Inflammatory macrophage treated with lipopolysaccharide for 1 hour (primary cell): ENCODE results near the gene NEURL1.
A peak's percentile ranks its signal among the peaks of the same experiment; 100 is the strongest.

ENCODE experiments used
- DNase-seq, 2 donors: peaks; one replicate each; pipeline ENCODE4 v3.0.0-alpha.2; 2020 to 2022

Gene NEURL1

DNA sequence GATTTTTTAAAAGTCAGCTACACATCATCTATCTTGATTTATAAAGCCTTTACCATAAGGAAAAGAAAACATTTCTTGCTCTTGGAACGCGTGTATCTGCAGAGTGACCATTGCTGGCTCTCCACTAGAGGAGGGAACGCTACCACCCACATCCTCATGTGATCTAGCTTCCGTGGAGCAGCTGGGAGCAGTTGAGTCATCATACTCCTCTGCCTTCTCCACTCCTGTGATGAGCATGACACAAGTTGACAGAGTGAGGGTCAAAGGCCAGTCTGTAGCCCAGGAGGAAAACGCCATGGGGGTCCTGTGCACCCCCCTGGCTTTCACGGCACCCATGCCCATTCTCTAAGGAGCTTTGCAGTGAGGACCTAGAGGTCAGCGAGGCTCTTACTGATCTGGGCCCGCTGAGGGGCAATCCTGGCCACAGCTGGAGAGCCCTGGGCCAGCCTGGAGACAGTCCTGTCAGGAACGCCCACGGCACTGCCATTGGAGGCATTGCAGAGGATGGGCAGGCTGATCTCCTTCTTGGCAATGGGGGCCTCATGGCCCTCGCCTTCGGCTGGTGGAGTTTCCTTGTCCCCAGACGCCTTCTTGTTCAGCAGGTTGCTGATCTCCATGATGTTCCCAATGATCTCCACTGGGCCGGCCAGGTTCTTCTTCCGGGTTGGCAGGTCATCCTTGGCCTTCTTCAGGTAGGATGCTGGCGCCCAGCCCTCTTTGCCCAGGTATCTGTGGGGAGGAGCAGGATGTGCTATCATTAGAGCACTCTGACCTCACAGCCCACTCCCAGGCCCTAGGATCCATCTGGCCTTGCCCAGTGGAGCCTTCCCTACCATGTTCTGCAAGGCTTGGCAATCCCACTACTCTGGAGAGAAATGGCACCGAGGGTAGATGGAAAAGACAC is 119.2 kb downstream of the NEURL1 start:
- DNase-seq, result peak; percentile 84 to 93

DNA sequence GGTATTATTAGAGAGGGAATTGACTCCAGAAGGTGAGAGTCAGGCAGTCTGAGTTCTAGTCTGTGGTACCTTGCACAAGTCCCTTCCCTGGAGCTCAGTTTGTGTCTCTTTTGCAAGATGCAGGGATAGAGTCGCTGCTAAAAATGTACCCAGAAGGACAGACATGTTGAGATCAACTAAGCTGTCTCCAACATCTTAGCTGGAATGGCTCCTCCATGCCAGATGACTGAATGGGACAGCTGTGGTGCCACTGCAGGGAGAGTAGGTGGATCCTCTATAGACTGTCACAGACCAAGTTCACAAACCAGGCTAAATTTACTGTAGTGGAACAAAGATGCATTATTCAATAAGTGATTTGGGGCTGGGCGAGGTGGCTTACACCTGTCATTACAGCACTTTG is 120.1 kb downstream of the NEURL1 start:
- no peak for DNase-seq

DNA sequence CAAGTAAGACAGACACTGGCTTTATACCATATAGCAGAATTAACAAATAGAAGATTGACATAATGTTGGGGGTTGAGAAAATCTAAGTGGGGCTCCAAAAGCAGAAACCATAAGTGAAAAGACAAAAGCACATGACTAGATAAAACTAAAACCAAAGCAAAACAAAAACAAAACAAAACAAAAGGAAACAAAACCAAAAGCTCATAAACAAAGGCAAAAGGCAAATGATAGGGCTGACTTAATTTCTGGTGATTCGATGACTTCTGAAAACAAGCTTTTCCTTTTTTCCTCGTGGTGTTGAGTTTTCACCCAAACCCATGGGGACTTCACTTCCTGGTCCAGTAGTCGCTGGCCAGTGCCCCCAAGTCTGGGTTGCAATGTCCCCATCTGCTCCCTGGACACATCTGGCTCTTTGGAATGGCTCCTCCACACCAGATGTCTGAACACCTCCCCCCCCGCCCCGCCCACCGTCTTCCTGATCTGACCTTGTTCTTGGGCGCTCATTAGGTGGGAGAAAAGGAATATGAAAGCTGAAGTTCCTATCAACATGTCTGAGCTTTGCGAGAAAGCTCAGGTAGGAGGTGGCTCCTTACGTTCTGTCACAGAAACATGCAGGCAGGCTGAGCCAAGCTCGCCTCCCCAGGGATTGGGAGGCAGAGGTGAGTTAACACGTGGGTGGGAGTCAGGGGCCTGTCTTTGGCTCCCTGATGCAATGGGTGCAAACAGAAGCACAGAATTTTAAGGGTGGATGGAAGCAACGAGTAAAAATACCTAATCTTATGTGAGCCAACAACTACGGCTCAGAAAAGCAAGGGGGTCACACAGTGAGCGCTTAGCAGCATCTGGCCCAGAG is 121.0 kb downstream of the NEURL1 start:
- DNase-seq, result peak in 1 of 2 donors; percentile 45

DNA sequence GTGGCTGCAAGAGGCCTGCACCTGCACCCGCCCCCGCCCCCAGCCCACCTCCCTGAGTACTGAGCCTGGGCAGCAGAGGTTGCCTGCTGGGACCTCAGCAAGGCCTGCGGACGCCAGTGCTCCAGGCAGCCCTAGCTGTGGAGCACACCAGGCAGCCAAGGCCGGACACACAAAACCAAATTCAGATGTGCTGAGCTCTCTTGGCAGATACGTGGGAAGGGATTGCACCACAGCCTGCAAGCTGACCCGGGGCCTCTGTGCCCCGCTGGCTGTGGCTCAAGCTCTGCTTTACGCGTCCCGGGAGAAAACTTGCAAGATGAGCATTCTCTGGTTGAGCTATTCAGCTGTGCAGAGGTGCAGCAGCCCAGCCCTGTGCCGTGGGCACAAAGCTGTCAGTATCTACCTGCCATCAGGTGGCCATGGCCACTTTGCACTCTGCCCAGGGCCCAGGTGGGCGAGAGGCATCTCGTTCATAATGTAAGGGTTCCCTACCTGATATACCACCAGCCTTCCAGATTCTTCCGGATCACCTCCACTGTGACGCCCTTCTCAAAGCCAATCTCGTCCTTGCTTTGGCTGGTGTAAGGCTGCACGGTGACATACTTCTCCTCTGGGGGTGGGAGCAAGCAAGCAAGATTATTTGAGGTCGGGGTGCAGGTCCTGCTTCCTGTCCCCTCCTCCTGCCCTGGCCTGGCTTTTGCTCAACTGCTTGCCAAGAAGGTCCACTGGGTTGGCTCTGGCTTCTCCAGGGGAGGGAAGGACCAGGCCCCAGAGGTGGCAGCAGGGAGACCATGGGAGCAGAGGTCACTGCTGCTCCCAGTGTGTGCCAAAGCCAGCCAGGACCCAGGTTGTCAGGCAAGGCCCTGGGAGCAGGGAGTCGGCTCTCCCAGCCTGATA is 123.4 kb downstream of the NEURL1 start:
- DNase-seq, result peak; percentile 12 to 53

DNA sequence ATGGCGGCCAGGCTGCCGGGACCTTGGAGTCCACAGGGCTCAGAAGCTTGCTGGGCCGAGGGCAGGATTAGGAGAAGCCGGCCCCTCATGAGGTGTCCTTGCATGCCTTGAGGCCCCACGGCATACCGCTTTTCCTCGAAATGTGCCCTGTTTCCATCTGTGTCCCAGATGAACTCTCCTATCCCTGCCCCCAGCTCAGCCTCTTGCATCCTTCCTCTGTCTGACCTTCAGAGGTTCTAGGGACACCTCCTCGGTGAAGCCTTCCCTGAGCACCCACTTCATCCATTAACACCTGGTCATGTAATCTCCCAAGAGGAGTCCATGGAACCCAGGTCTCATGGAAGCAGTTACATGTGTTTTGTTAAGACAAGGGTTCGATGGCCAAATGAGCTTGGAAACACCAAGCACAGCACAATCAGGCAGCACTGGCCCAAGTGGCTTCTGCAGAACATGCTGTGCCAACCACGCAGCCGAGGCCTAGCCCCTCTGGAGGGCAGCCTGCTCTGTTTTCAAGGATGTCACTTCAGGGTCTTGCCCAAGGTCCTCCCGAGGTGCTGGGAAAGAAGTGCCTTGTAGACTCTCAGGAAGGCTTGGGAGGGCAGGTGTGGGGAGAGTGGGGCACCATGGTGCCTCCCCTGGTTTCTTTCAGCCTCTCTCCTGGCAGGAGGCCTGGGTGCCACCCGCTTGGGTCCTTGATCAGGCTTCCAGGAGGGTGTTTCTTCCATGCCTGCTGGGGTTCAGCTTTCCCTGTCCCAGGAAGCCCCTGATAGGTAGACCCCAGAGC is 124.3 kb downstream of the NEURL1 start:
- no peak for DNase-seq

DNA sequence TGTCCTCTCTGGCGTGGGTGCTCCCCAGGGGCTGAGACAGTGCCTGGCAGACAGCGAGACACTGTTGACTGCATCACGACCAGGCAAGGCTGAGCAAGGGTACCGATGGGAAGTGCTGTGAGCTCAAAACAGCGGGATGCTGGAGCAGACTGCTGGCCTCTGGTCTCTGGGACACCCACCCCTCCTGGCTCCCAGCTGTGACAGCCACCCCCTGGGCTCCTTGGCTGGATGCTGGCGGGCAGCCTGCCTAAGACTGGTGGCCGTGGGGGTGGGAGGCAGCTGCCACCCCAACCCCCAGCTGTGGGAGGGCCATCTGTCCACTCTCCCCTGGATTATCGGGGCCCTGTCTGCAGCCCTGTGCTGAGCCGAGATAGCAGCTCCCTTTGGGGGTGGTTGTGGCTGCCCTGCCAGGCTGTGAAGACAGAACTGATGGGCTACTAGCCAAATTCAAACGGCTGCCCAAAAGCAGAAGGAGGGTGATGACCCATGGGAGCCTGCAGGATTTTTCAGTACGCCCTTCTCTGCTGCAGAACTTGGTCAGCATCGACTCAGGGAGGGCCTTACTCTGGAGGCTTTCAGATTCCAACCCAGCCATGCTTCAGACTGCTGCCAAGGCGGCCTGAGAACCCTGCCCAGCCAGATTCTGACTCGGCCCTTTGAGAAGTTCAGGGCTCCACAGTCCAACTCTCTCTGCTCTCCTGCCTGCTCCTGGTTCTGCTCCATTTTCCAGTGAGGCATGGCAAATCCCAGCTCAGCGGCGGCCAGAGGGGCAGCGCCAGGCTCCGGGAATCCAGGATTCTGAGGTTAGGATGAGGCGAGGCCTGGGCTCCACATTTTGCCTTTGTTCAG is 125.3 kb downstream of the NEURL1 start:
- DNase-seq, result peak in 1 of 2 donors; percentile 15

DNA sequence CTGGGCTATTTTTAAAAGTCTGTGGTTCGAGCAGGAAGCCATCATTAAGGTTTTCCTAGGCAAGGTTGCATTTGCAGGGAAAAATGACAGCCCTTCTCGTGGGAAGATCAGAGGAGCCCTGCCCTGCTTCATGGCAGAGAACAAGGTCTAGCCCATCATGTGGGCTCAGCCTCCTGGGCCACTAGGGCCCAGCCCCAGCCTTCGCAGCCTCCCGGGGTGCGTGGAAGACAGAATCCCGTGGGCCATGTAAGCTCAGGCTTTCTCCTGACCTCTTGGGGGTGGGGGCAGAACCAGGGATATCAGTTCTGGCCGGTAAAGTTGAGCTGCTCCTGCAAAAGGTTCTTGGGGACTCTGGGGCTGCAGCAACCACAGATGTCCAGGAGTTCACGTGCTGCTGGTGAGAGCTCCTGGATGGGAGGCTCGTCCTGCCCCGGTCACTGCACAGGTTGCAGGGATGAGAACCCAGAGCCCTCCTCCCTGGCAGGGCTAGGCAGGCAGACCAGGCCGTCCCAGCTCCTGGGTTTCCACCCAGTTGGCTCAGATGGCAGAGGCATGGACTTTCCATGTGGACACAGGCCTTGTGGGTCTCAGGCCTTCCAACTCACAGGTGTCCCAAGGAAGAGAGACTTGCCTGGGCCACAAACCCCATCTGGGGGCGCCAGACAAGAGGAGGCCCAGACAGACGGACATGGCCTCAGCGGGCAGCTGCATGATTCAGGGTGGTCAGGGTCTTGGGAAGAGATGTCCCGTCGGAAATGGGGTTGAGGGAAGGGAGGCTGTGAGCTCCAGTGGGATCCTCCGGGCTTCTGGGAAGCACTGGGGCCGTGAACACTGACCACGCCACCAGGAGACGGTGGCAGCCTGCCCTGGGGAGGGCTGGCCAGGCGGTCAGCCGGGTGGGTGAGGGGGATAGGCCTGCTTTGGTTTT is 126.2 kb downstream of the NEURL1 start:
- DNase-seq, result no peak

DNA sequence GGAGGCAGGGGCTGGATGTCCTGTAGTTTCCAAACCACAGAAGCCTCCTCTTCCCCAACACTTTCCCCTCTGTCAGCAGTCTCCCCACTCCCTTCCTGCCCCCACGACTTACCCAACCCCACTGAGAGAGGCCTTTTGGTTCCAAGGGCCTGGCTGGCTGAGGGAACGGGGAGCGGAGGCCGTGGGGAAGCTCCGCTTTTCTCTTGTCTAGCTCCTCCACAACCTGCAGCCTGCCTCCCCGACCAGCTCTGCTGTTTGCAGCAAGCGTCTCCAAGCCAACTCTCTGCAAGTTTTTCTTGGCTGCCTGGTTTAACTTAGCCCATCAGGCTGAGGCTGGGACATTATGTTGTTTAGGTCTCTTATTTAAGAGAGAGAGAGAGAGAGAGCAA is 126.8 kb downstream of the NEURL1 start:
- peak in 1 of 2 donors; percentile 22 for DNase-seq

DNA sequence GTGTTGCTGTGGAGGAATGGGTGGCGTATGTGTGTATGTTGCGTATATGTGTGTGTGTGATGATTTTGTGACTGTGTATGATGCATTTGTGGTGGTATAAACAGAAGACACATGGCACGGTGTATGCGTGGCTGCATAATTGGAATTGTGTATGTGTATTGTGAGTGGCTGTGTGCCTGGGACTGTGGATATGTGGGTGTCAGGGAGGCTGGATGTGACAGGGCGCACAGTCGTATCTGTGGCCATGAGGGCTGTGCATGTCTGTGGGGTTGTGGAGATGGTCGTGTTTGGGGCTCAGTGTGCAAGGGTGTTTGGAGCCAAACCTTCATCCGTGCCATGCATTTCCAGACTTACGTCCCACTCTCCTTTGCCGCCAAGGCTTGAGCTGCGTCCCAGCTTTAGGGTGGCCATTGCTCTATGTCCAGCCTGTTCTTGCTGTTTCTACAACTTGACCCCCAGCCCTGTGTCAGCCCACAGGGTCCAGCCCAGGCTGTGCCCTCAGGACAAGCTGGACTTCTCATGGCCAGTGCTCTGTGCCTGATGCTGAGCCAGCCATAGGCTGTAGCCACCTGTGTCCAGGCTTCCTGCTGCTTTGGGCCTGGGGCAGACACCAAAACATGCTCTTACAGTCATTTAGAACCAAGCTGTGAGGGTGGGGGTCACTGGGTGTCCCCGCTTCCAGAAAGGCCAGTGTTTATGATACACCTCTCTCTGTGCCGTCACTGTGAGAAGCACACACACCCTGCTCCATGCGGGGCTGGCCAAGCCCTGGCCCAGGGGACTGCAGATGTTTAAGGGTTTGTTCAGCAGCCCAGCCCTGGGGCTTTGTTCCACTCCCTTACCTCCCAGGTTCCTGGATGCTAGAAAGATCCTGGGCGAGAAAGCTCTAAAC is 127.6 kb downstream of the NEURL1 start:
- DNase-seq, result no peak

DNA sequence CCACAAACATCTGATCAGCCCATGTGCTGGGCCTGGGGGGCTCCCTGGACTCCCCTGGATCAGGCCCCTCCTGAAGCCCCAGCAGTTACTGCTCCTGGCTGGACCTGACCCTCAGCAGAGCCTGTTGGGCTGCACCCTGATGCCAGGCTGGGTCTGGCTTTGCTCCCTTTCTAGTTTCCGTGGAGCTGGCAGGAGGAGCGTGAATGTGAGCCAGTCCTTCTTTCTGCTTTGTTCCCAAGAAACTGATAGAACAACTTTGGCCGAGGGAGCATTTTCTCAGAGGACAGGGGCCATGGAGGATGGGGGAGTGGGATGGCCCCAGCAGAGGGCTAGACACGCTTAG is 128.2 kb downstream of the NEURL1 start:
- no peak for DNase-seq

DNA sequence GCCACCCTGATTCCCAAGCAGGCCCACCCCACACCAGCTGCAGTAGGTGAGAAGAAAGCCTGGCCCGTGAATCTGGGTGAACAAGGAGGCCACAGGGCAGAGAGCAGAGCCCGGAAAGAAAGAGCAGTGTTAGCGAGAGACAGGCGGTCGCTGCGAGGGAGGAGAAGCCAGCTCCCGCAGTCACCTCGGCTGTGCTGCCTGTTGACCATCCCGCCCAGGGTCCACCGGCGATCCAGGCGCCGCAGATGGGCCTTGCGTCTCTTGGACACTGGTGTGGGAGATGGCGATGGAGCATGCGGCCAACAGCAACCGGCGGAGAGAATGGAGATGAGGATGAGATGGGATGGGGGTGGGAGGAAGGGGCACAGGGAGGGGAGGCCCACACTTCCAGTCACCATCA is 128.8 kb downstream of the NEURL1 start:
- DNase-seq, result no peak

DNA sequence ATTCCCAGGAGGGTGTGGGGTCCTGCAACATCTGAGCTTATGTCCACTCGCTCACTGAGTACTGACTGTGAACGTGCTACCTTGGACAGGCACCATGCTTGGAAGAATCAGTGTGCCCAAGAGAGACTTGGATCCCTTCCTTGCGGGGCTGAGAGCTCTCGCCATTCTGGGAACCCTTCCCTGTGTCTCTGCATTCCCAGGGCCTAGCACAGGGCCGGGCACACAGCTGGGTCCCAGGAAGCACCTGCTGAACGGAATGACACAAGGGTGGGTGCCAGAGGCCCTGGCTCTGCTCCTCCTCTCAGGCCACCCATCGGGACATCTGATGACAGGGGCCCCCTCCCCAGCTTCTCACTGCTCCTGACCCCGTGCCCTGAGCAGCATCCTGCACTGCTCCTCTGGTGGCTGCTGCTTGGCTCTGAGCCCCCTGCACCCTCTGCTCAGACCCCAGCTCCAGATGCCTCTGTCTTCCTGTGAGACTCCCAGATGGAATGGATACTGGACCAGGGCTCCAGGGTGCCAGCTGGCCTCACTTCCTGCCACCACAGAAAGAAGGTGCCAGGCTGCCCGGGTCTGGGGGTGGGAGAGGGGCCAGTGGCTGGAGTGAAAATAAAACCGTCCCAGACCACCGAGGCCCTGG is 129.6 kb downstream of the NEURL1 start:
- DNase-seq, result no peak

DNA sequence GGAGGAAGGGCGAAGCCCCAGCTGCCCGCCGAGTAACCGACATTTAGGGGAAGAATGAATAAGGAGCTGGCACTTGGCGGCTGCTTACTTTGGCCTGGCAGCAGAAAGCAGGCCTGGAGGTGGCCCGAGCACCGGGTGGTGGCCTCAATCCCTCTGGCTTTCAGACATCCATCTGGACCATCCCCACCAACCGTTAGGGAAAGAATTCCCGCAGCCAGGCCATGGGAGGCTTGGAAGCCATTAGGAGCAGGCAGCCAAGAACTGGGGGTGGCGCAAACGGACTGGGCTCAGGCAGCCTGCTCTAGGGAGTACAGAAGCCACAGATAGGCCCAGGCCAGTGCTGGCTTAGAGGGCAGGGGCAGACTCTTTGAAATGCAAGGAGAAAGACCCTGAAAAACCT is 132.7 kb downstream of the NEURL1 start:
- no peak for DNase-seq

DNA sequence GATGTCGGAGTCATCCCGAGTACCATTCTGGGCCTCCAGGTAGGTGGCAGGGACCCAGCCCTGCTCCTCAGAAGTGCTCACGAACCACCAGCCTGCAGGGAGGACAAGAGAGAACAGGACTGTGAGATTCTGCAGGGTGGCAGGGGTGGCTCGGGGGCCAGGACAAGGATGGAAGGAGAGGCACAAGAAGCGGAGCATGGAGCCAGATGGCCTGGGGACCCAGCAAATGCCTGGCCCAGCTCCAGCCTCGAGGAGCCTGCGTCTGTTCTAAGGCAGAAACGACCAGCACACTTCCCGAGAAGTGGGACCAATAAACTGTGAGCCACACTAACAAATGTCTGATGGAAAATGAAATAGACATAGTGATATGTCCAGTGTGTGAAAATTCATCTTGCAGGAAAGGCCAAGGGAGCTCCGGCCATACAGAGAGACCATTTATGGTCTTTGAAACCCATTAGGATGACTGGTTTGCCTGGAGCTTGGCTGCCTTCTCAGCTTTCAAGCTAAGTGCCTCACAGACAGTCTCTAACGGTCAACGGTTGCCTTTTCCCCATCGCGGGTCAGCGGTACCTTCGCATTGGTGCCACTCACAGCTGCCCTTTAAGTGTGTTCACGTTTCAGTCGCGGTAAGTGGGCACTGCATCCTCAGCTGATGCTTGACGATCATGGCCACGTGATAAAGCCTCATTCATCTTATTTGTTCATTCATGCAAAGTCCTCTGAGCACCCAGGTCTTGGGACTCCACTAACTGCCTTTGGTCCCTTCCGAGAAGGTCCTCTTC is 133.8 kb downstream of the NEURL1 start:
- DNase-seq, result no peak

DNA sequence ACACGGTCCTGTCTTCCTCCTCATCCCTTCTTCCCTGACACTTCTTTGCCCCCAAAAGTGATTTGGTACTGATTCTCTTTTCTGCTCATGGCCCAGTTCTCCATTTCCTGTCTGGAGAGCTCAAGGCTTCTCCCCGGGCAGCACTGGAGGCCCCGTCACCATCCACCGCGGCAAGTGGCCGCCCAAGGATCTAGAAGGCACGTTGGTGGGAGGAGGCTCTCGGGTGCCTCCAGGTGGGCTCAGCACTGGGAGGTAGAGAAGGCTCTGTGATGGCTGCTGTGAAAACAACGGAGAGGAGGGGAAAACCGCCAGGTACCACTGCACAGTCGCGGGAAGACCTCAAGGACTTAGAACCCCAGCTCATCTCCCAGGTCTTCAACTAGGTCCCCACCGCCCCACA is 134.4 kb downstream of the NEURL1 start:
- DNase-seq, result no peak

DNA sequence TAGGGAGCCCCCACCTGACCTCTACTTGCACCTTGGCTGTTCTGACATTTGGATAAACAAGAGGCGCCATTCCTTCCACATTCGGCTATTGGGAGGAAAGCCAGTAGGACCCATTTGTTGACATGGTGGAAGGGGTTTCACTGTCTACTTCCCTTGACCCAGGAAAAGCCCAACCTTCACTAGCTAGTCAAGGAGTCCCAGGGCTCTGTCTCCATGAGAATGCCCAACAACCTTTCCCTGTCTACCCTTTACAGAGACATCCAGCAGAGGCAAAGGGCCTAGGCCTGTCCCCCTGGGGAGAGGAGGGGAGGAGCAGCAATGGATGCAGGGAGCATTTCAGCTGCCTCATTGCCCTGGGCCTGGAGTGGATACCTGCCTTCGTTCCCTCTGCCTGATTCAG is 136.1 kb downstream of the NEURL1 start:
- DNase-seq, result no peak

DNA sequence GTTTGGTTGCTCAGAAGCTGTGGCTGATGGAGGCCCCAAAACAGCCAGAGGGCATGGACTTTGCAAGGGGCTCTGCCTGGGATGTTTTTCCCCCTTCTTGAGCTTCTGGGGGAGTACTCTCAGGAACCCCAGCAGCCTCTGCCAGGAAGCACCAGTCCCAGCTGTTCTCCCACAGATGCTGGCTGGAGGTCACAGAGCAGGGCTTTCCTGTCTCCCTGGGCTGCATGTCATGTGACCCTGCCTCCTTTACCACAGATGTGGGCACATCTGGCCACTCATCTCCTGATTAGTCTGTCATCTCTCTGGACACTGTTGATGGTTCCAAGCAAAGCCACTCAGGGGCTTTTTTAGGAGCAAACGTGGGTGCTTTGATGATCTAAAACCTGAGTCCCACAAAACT is 136.7 kb downstream of the NEURL1 start:
- DNase-seq, result peak in 1 of 2 donors; percentile 20

DNA sequence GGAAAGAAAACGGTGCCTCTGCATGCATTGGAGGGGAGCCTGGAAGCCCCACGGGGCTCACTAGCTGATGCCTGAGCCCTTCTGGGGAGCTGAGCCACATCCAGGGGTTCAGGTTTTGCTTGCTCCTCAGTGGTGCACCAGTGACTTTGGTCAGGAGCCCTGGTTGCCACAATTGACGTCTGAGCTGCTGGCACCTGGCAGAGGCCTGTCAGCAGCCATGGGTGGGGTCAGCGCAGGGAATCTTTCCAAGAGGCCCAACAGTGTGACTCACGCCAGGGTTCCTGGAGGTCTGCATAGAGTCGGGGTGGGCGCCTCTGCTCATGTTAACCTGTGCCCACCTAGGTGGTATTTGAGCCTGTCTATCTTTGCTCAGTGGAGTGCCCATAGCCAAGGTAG is 138.7 kb downstream of the NEURL1 start:
- DNase-seq, result no peak
